HEK293 (cell line): ENCODE measurements around the gene KCNK1.
A peak's percentile ranks its signal among the peaks of the same experiment; 100 is the strongest.

Experiments
- CTCF ChIA-PET: fragments of 350-600 bp; formaldehyde crosslinking; extraction: SDS; loops from one replicate; lab custom pipeline; 2021; ENCODE audit warnings: antibody characterized with exemption; lab: Yijun Ruan, JAX
- POLR2A ChIA-PET: fragments of 300-600 bp; formaldehyde crosslinking; extraction: SDS; loops from one replicate; lab custom pipeline; 2020; ENCODE audit warnings: antibody characterized with exemption, inconsistent platforms; lab: Yijun Ruan, JAX
- H3K27ac ChIP-seq: fragments of 200-500 bp; sonication (Bioruptor generic); 2 replicates; pipeline ENCODE4 v1.5.1; 2014; ENCODE audit warnings: low read depth, low read length, control low read depth, inconsistent platforms; ENCODE audit errors: extremely low read depth
- H3K36me3 ChIP-seq, 2 experiments: fragments of 200-500 bp in 1 of 2; sonication (Bioruptor generic) in 1 of 2; 1 replicate in 1 of 2; 2 replicates in 1 of 2; pipeline ENCODE4 v1.5.1; 2014 to 2017; ENCODE audit warnings: inconsistent platforms in 2 of 2, low read length in 2 of 2; ENCODE audit not compliant: control insufficient read depth in 2 of 2, insufficient read depth in 1 of 2
- H3K4me1 ChIP-seq: fragments of 200-500 bp; sonication (Bioruptor generic); 2 replicates; pipeline ENCODE4 v1.5.1; 2014; ENCODE audit warnings: mild to moderate bottlenecking, low read length, inconsistent platforms; ENCODE audit not compliant: control insufficient read depth, insufficient read depth
- H3K4me3 ChIP-seq: 2 replicates; pipeline ENCODE4 v1.5.1; 2011; ENCODE audit warnings: low read depth, mild to moderate bottlenecking, control low read depth, low read length, moderate library complexity
- H3K9me3 ChIP-seq: fragments of 200-500 bp; sonication (Bioruptor generic); 2 replicates; pipeline ENCODE4 v1.5.1; 2014; ENCODE audit warnings: low read depth, low read length, inconsistent platforms; ENCODE audit not compliant: control insufficient read depth, insufficient read depth
- BCL11B ChIP-seq: fragments of 450-650 bp; formaldehyde crosslinking; IDR thresholded peaks from 2 replicates; pipeline ENCODE4 v1.5.1; 2016; ENCODE audit warnings: low read depth, missing biosample characterization, missing genetic modification characterization
- EGR2 ChIP-seq: fragments of 450-650 bp; formaldehyde crosslinking; IDR thresholded peaks from 2 replicates; pipeline ENCODE4 v1.5.1; 2016; ENCODE audit warnings: low read depth, missing biosample characterization, missing genetic modification characterization
- KLF7 ChIP-seq: fragments of 450-650 bp; formaldehyde crosslinking; IDR thresholded peaks from 2 replicates; pipeline ENCODE4 v1.5.1; 2016; ENCODE audit warnings: missing biosample characterization, missing genetic modification characterization, borderline replicate concordance
- KLF8 ChIP-seq: fragments of 450-650 bp; formaldehyde crosslinking; IDR thresholded peaks from 2 replicates; pipeline ENCODE4 v1.5.1; 2016; ENCODE audit warnings: missing biosample characterization, missing genetic modification characterization
- OSR2 ChIP-seq: fragments of 450-650 bp; formaldehyde crosslinking; IDR thresholded peaks from 2 replicates; pipeline ENCODE4 v1.5.1; 2016; ENCODE audit warnings: missing biosample characterization, missing genetic modification characterization
- PBX3 ChIP-seq: sonication (generic); formaldehyde crosslinking; IDR thresholded peaks from 2 replicates; pipeline ENCODE4 v1.8.1; 2022; ENCODE audit warnings: mild to moderate bottlenecking, moderate library complexity, missing genetic modification reagents
- SP7 ChIP-seq: fragments of 450-650 bp; formaldehyde crosslinking; IDR thresholded peaks from 2 replicates; pipeline ENCODE4 v1.5.1; 2016; ENCODE audit warnings: missing biosample characterization, missing genetic modification characterization
- ZBTB17 ChIP-seq: fragments of 450-650 bp; formaldehyde crosslinking; IDR thresholded peaks from 2 replicates; pipeline ENCODE4 v1.5.1; 2016; ENCODE audit warnings: missing biosample characterization, missing genetic modification characterization
- ZBTB20 ChIP-seq: fragments of 450-650 bp; formaldehyde crosslinking; IDR thresholded peaks from 2 replicates; pipeline ENCODE4 v1.5.1; 2016; ENCODE audit warnings: missing biosample characterization, missing genetic modification characterization
- ZBTB8A ChIP-seq: fragments of 450-650 bp; formaldehyde crosslinking; IDR thresholded peaks from 2 replicates; pipeline ENCODE4 v1.5.1; 2016; ENCODE audit warnings: missing biosample characterization, missing genetic modification characterization
- ZFHX2 ChIP-seq: fragments of 450-650 bp; formaldehyde crosslinking; conservative IDR thresholded peaks from 2 replicates; pipeline ENCODE4 v1.5.1; 2016; ENCODE audit warnings: missing biosample characterization, missing genetic modification characterization
- ZFP41 ChIP-seq: fragments of 450-650 bp; formaldehyde crosslinking; IDR thresholded peaks from 2 replicates; pipeline ENCODE4 v1.5.1; 2016; ENCODE audit warnings: missing biosample characterization, missing genetic modification characterization, borderline replicate concordance
- ZFP69B ChIP-seq: fragments of 450-650 bp; formaldehyde crosslinking; IDR thresholded peaks from 2 replicates; pipeline ENCODE4 v1.5.1; 2016; ENCODE audit warnings: missing biosample characterization, missing genetic modification characterization
- ZNF10 ChIP-seq: fragments of 450-650 bp; formaldehyde crosslinking; IDR thresholded peaks from 2 replicates; pipeline ENCODE4 v1.5.1; 2017; ENCODE audit warnings: missing biosample characterization, missing genetic modification characterization
- ZNF174 ChIP-seq: fragments of 450-650 bp; formaldehyde crosslinking; IDR thresholded peaks from 2 replicates; pipeline ENCODE4 v1.5.0; 2017; ENCODE audit warnings: missing biosample characterization, mild to moderate bottlenecking, missing genetic modification characterization
- ZNF202 ChIP-seq: fragments of 450-650 bp; formaldehyde crosslinking; IDR thresholded peaks from 2 replicates; pipeline ENCODE4 v1.5.1; 2016; ENCODE audit warnings: missing biosample characterization, missing genetic modification characterization, borderline replicate concordance
- ZNF24 ChIP-seq: fragments of 450-650 bp; formaldehyde crosslinking; IDR thresholded peaks from 2 replicates; pipeline ENCODE4 v1.5.1; 2016; ENCODE audit warnings: missing biosample characterization, missing genetic modification characterization
- ZNF37A ChIP-seq: fragments of 450-650 bp; IDR thresholded peaks from 2 replicates; pipeline ENCODE4 v1.5.1; 2018; ENCODE audit warnings: missing biosample characterization, missing genetic modification characterization
- ZNF416 ChIP-seq: fragments of 450-650 bp; formaldehyde crosslinking; IDR thresholded peaks from 2 replicates; pipeline ENCODE4 v1.5.1; 2016; ENCODE audit warnings: missing biosample characterization, missing genetic modification characterization
- ZNF473 ChIP-seq: fragments of 450-650 bp; formaldehyde crosslinking; IDR thresholded peaks from 2 replicates; pipeline ENCODE4 v1.5.1; 2017; ENCODE audit warnings: missing biosample characterization, missing genetic modification characterization
- ZNF623 ChIP-seq: fragments of 450-650 bp; formaldehyde crosslinking; IDR thresholded peaks from 2 replicates; pipeline ENCODE4 v1.5.1; 2016; ENCODE audit warnings: missing biosample characterization, missing genetic modification characterization
- ZNF629 ChIP-seq: fragments of 450-650 bp; formaldehyde crosslinking; IDR thresholded peaks from 2 replicates; pipeline ENCODE4 v1.5.1; 2017; ENCODE audit warnings: missing biosample characterization, missing genetic modification characterization
- ZNF654 ChIP-seq: fragments of 450-650 bp; formaldehyde crosslinking; IDR thresholded peaks from 2 replicates; pipeline ENCODE4 v1.5.1; 2016; ENCODE audit warnings: low read depth, missing biosample characterization, missing genetic modification characterization
- ZNF76 ChIP-seq: fragments of 450-650 bp; formaldehyde crosslinking; IDR thresholded peaks from 2 replicates; pipeline ENCODE4; 2016; ENCODE audit warnings: low read depth, missing biosample characterization, missing genetic modification characterization, borderline replicate concordance
- ZNF768 ChIP-seq: fragments of 450-650 bp; formaldehyde crosslinking; IDR thresholded peaks from 2 replicates; pipeline ENCODE4 v1.5.1; 2018; ENCODE audit warnings: missing biosample characterization, mild to moderate bottlenecking, missing genetic modification characterization
- ZNF777 ChIP-seq: fragments of 450-650 bp; formaldehyde crosslinking; IDR thresholded peaks from 2 replicates; pipeline ENCODE4 v1.5.1; 2017; ENCODE audit warnings: missing biosample characterization, missing genetic modification characterization, borderline replicate concordance
- TF ChIP-seq, protein P1 (sequence below): fragments of 450-650 bp; formaldehyde crosslinking; IDR thresholded peaks from 2 replicates; pipeline ENCODE4 v1.5.1; 2016; ENCODE audit warnings: missing biosample characterization, missing genetic modification characterization
- TF ChIP-seq, protein P2 (sequence below): fragments of 450-650 bp; formaldehyde crosslinking; IDR thresholded peaks from 2 replicates; pipeline ENCODE4 v1.5.1; 2017; ENCODE audit warnings: missing biosample characterization, missing genetic modification characterization
- TF ChIP-seq, protein P3 (sequence below): fragments of 450-650 bp; formaldehyde crosslinking; IDR thresholded peaks from 2 replicates; pipeline ENCODE4 v1.5.1; 2017; ENCODE audit warnings: missing biosample characterization, missing genetic modification characterization

The KCNK1 gene

GRCh38 chr1:233614743-233615521 lies 1.0 kb downstream of the KCNK1 start (continued):
- TF ChIP-seq ZNF174 (no peak), ZNF76 (tag by site-specific recombination) (peak; percentile 33; the same call in 1 of the 2 replicates), ZBTB8A (tag by site-specific recombination) (0 out of 2 replicates have a peak, but pooled peaks have one; percentile 46), ZFP69B (tag by site-specific recombination) (0 out of 2 replicates have a peak, but pooled peaks have one; percentile 17), BCL11B (0 out of 2 replicates have a peak, but pooled peaks have one; percentile 11), KLF7 (tag by site-specific recombination) (no peak), ZFP41 (no peak), PBX3 (0 out of 2 replicates have a peak, but pooled peaks have one; percentile 27), ZNF768 (tag by site-specific recombination) (no peak), ZBTB20 (tag by site-specific recombination) (peak; percentile 30), ZFHX2 (tag by site-specific recombination) (no peak), ZNF10 (tag by site-specific recombination) (0 out of 2 replicates have a peak, but pooled peaks have one; percentile 35), ZBTB17 (tag by site-specific recombination) (peak; percentile 77), ZNF629 (tag by site-specific recombination) (peak; percentile 93), OSR2 (tag by site-specific recombination) (no peak)
- TF ChIP-seq, protein P1, sequence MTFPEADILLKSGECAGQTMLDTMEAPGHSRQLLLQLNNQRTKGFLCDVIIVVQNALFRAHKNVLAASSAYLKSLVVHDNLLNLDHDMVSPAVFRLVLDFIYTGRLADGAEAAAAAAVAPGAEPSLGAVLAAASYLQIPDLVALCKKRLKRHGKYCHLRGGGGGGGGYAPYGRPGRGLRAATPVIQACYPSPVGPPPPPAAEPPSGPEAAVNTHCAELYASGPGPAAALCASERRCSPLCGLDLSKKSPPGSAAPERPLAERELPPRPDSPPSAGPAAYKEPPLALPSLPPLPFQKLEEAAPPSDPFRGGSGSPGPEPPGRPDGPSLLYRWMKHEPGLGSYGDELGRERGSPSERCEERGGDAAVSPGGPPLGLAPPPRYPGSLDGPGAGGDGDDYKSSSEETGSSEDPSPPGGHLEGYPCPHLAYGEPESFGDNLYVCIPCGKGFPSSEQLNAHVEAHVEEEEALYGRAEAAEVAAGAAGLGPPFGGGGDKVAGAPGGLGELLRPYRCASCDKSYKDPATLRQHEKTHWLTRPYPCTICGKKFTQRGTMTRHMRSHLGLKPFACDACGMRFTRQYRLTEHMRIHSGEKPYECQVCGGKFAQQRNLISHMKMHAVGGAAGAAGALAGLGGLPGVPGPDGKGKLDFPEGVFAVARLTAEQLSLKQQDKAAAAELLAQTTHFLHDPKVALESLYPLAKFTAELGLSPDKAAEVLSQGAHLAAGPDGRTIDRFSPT = no peak
- TF ChIP-seq, protein P2, sequence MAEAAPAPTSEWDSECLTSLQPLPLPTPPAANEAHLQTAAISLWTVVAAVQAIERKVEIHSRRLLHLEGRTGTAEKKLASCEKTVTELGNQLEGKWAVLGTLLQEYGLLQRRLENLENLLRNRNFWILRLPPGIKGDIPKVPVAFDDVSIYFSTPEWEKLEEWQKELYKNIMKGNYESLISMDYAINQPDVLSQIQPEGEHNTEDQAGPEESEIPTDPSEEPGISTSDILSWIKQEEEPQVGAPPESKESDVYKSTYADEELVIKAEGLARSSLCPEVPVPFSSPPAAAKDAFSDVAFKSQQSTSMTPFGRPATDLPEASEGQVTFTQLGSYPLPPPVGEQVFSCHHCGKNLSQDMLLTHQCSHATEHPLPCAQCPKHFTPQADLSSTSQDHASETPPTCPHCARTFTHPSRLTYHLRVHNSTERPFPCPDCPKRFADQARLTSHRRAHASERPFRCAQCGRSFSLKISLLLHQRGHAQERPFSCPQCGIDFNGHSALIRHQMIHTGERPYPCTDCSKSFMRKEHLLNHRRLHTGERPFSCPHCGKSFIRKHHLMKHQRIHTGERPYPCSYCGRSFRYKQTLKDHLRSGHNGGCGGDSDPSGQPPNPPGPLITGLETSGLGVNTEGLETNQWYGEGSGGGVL (tag by site-specific recombination) = 0 out of 2 replicates have a peak, but pooled peaks have one; percentile 4

GRCh38 chr1:233615571-233615970 lies 1.7 kb downstream of the KCNK1 start:
- POLR2A ChIA-PET = no interaction called here
- peaks cover 8 to 15% of the 10 kb centered on the region in 2 experiments; a peak in 2 of 3 replicates for H3K36me3 ChIP-seq
- H3K9me3 ChIP-seq = no peaks in the 10 kb centered on the region
- CTCF ChIA-PET = no interaction called here
- no peak overlapping the region for H3K27ac ChIP-seq
- H3K4me3 ChIP-seq = peak overlapping the region; percentile 94
- H3K4me1 ChIP-seq = peaks cover 3% of the 10 kb centered on the region; the same call in 1 of the 2 replicates
- TF ChIP-seq SP7 (tag by site-specific recombination) (peak; percentile 38; the same call in 1 of the 2 replicates), ZNF654 (tag by site-specific recombination) (no peak), ZNF623 (tag by site-specific recombination) (no peak), ZNF202 (tag by site-specific recombination) (no peak), ZNF37A (tag by site-specific recombination) (no peak), ZNF416 (tag by site-specific recombination) (no peak), EGR2 (no peak), ZNF24 (tag by site-specific recombination) (no peak), ZNF473 (tag by site-specific recombination) (no peak), ZNF777 (tag by site-specific recombination) (no peak), KLF8 (tag by site-specific recombination) (no peak)
- TF ChIP-seq, protein P3, sequence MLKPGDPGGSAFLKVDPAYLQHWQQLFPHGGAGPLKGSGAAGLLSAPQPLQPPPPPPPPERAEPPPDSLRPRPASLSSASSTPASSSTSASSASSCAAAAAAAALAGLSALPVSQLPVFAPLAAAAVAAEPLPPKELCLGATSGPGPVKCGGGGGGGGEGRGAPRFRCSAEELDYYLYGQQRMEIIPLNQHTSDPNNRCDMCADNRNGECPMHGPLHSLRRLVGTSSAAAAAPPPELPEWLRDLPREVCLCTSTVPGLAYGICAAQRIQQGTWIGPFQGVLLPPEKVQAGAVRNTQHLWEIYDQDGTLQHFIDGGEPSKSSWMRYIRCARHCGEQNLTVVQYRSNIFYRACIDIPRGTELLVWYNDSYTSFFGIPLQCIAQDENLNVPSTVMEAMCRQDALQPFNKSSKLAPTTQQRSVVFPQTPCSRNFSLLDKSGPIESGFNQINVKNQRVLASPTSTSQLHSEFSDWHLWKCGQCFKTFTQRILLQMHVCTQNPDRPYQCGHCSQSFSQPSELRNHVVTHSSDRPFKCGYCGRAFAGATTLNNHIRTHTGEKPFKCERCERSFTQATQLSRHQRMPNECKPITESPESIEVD (tag by site-specific recombination) = peak; percentile 37; the same call in 1 of the 2 replicates
- TF ChIP-seq, protein P2 (tag by site-specific recombination) = 0 out of 2 replicates have a peak, but pooled peaks have one; percentile 24
